Measurements from ENCODE around the gene VPS29.
"Not testable (repeated sequence)": the region's sequence is repeated elsewhere in the genome, so short reads cannot be mapped to it uniquely, and the experiment has no call there.

Gene VPS29

GRCh38 chr12:110503432-110503831 is 1.5 kb upstream of the VPS29 start:
- FAIRE-seq = no peak
- no peak for DNase-seq (ENCODE audit: insufficient read length, low spot score)

GRCh38 chr12:110501399-110501751 is 536 bp downstream of the VPS29 start:
- TF ChIP-seq POLR2A (IDR thresholded peaks at IDR 0.05; ENCODE audit: low read depth, low read length) = no peak
- peak; percentile 75 for FAIRE-seq
- peak; percentile 24 for DNase-seq (ENCODE audit: insufficient read length, low spot score)

More at GRCh38 chr12:110503432-110503831, 1.5 kb upstream of the VPS29 start:
- no peak for TF ChIP-seq POLR2A (IDR thresholded peaks at IDR 0.05; ENCODE audit: low read depth, low read length)

- DNase-seq (ENCODE audit: insufficient read length, low spot score) (no peak), FAIRE-seq (no peak)
- no peak for TF ChIP-seq POLR2A (IDR thresholded peaks at IDR 0.05; ENCODE audit: low read depth, low read length)
Measured at GRCh38 chr12:110498984-110499706, 2.8 kb downstream of the VPS29 start.

- no peak for DNase-seq (ENCODE audit: insufficient read length, low spot score)
- no peak for FAIRE-seq
- no peak for TF ChIP-seq POLR2A (IDR thresholded peaks at IDR 0.05; ENCODE audit: low read depth, low read length)
Measured at GRCh38 chr12:110475426-110475825, 26.5 kb downstream of the VPS29 start.

- DNase-seq (ENCODE audit: insufficient read length, low spot score) (peak; percentile 81), FAIRE-seq (peak; percentile 86)
- peak; percentile 74 for TF ChIP-seq POLR2A (IDR thresholded peaks at IDR 0.05; ENCODE audit: low read depth, low read length)
Measured at GRCh38 chr12:110468214-110469048, 33.5 kb downstream of the VPS29 start, which contains the start of the genes FAM216A and GPN3. FAM216A (plus strand) TSS chr12:110468845; CDS start chr12:110468876, 31 bp downstream. GPN3 (minus strand) TSS chr12:110468257; CDS start chr12:110468203, 54 bp downstream.

- peak; percentile 61; the same call in 1 of the 2 replicates for TF ChIP-seq POLR2A (IDR thresholded peaks at IDR 0.05; ENCODE audit: low read depth, low read length)
- FAIRE-seq (no peak), DNase-seq (ENCODE audit: insufficient read length, low spot score) (no peak)
Measured at GRCh38 chr12:110467847-110468213, 34.1 kb downstream of the VPS29 start.

GRCh38 chr12:110466791-110467190 is 35.1 kb downstream of the VPS29 start:
- DNase-seq (ENCODE audit: insufficient read length, low spot score) = no peak
- no peak for TF ChIP-seq POLR2A (IDR thresholded peaks at IDR 0.05; ENCODE audit: low read depth, low read length)
- no peak for FAIRE-seq

- FAIRE-seq; DNase-seq (ENCODE audit: insufficient read length, low spot score): not testable (repeated sequence)
Measured at GRCh38 chr12:110465765-110466164, 36.1 kb downstream of the VPS29 start.

GRCh38 chr12:110465024-110465423 is 36.9 kb downstream of the VPS29 start:
- DNase-seq (ENCODE audit: insufficient read length, low spot score) = no peak
- TF ChIP-seq POLR2A (IDR thresholded peaks at IDR 0.05; ENCODE audit: low read depth, low read length) = no peak
- FAIRE-seq = no peak

GRCh38 chr12:110461189-110461588 is 40.7 kb downstream of the VPS29 start:
- not testable (repeated sequence) for FAIRE-seq

GRCh38 chr12:110458756-110459155 is 43.2 kb downstream of the VPS29 start:
- DNase-seq (ENCODE audit: insufficient read length, low spot score) (no peak), FAIRE-seq (no peak)
- no peak for TF ChIP-seq POLR2A (IDR thresholded peaks at IDR 0.05; ENCODE audit: low read depth, low read length)

More at GRCh38 chr12:110461189-110461588, 40.7 kb downstream of the VPS29 start:
- DNase-seq (ENCODE audit: insufficient read length, low spot score) = not testable (repeated sequence)

GRCh38 chr12:110453569-110454296 is 48.2 kb downstream of the VPS29 start:
- FAIRE-seq (no peak), DNase-seq (ENCODE audit: insufficient read length, low spot score) (no peak)
- TF ChIP-seq POLR2A (IDR thresholded peaks at IDR 0.05; ENCODE audit: low read depth, low read length) = no peak

- no peak for TF ChIP-seq POLR2A (IDR thresholded peaks at IDR 0.05; ENCODE audit: low read depth, low read length)
- no peak for FAIRE-seq
- DNase-seq (ENCODE audit: insufficient read length, low spot score) = no peak
Measured at GRCh38 chr12:110451263-110451662, 50.6 kb downstream of the VPS29 start.
